Caco-2 (cell line): ENCODE measurements around the gene AMPH. TPM values are rescaled to one million over a fixed set of nuclear protein-coding genes. Genes with fewer than 3 reads are reported as not detected.
"Not testable (repeated sequence)": the region's sequence is repeated elsewhere in the genome, so short reads cannot be mapped to it uniquely, and the experiment has no call there.

Source experiments
- BruUV-seq: library from RNA; stranded (reverse); fragments of 400-500 nt; replicated peaks from 2 replicates; lab custom pipeline; 2021; lab: Mats Ljungman, UMichigan
- CTCF ChIA-PET: fragments of 300-600 bp; sonication (Branson Sonifier 250); formaldehyde crosslinking; loops from one replicate; lab custom pipeline; 2022; ENCODE audit warnings: antibody characterized with exemption; lab: Charles Lee
- POLR2A ChIA-PET: fragments of 300-600 bp; sonication (Branson Sonifier 250); formaldehyde crosslinking; loops from one replicate; lab custom pipeline; 2022; ENCODE audit warnings: antibody characterized with exemption; lab: Charles Lee
- DNase-seq, 2 experiments: peaks; one replicate each; pipeline versions ENCODE4 v3.0.0 to v3.0.0-alpha.2; 2020 to 2022
- H3K27me3 ChIP-seq: replicated peaks from 2 replicates; pipeline ENCODE4 v1.6.0; 2011; ENCODE audit warnings: low read length; ENCODE audit not compliant: control insufficient read depth, insufficient read depth
- H3K36me3 ChIP-seq: 2 replicates; pipeline ENCODE4 v1.5.1; 2011; ENCODE audit warnings: low read length; ENCODE audit not compliant: control insufficient read depth, insufficient read depth
- H3K4me1 ChIP-seq: fragments of 250-450 bp; sonication (Bioruptor Pico); 2 replicates; pipeline ENCODE4 v1.5.1; 2020; ENCODE audit warnings: mild to moderate bottlenecking
- H3K4me3 ChIP-seq: 2 replicates; pipeline ENCODE4 v1.5.1; 2011; ENCODE audit warnings: low read depth, mild to moderate bottlenecking, control low read depth, low read length
- H3K9me3 ChIP-seq: fragments of 250-450 bp; sonication (Bioruptor Pico); 2 replicates; pipeline ENCODE4 v1.5.1; 2020; ENCODE audit warnings: mild to moderate bottlenecking, moderate library complexity
- H3K27ac Mint-ChIP-seq: one replicate; pipeline ENCODE4 v1.8.0; 2022; ENCODE audit warnings: mixed read lengths; ENCODE audit not compliant: unreplicated experiment
- H3K27me3 Mint-ChIP-seq: one replicate; pipeline ENCODE4 v1.8.0; 2022; ENCODE audit warnings: mixed read lengths; ENCODE audit not compliant: insufficient read depth, unreplicated experiment
- H3K36me3 Mint-ChIP-seq: one replicate; pipeline ENCODE4 v1.8.0; 2022; ENCODE audit warnings: mild to moderate bottlenecking, mixed read lengths; ENCODE audit not compliant: insufficient read depth, unreplicated experiment
- H3K4me1 Mint-ChIP-seq: one replicate; pipeline ENCODE4 v1.8.0; 2022; ENCODE audit warnings: low read depth, mixed read lengths; ENCODE audit not compliant: unreplicated experiment
- H3K4me3 Mint-ChIP-seq: one replicate; pipeline ENCODE4 v1.8.0; 2022; ENCODE audit warnings: mild to moderate bottlenecking, moderate library complexity, mixed read lengths; ENCODE audit not compliant: unreplicated experiment
- H3K9me3 Mint-ChIP-seq: one replicate; pipeline ENCODE4 v1.8.0; 2022; ENCODE audit warnings: mixed read lengths; ENCODE audit not compliant: unreplicated experiment
- intact Hi-C: fragments of 100-400 bp; cut with micrococcal nuclease; formaldehyde crosslinking; loops from one replicate; pipeline ENCODE4 v1.10.0; 2022; ENCODE audit not compliant: unreplicated experiment
- total RNA-seq: library from RNA; stranded (reverse); gene quantifications from 2 replicates; pipeline ENCODE4 v1.2.3, GENCODE V29; 2022
- TF ChIP-seq, protein P1 (sequence below), 2 experiments: fragments of 200-600 bp in 1 of 2; IDR thresholded peaks; 1 replicate in 1 of 2; 2 replicates in 1 of 2; pipeline versions ENCODE4 v1.5.1 to v1.8.0; 2011 to 2022; ENCODE audit warnings: antibody characterized with exemption in 1 of 2, control low read depth in 1 of 2, inconsistent platforms in 1 of 2, low read depth in 1 of 2, low read length in 1 of 2, mild to moderate bottlenecking in 1 of 2, moderate library complexity in 1 of 2; ENCODE audit not compliant: insufficient read depth in 1 of 2, severe bottlenecking in 1 of 2, unreplicated experiment in 1 of 2

Gene AMPH
- total RNA-seq, 1 experiment from 2014 or later, result not detected

DNA sequence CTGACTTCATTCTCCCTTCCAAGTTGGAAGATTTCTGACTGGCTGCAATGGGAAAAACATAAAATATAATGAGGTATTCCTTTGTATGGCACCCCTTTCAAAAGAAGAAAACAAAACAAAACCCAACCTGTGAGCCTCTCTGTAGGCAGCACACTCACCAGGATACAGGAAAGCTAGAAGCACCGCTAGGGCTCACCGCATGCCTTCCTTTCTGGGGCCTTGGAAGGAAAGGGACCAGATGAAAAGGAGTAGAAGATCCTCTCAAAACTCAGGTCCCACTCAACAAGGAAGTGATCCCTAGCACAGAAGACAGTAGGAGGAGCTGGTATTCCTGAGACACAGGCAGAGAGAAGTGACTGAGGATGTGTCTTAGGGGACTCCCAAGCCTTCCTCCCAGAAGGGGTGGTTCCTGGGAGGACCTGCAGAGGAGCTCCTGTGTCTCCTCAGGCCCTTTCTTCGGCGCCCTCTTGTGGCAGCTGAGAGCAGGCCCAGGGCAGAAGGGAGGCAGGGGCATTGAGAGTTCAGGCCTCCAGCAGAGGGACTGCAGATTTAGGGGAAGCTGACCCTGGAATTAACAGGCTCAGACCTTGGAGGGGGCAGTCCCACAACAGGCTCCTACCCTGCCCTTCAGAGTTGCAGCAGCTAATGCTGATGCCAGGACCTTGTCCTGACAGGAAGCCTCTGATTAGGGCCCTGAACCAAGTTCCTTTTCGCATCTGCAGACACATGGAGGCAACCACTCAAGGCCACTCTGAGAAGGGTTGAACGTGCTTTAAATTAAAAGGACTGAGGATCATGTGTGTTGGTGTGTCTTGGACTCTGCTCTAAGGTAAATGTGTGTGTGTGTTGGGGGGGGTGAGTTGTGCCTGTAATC lies 285.6 kb downstream of the AMPH start:
- H3K36me3 ChIP-seq, H3K9me3 ChIP-seq, H3K36me3 Mint-ChIP-seq, POLR2A ChIA-PET, H3K27me3 ChIP-seq, BruUV-seq, H3K4me3 ChIP-seq, H3K27me3 Mint-ChIP-seq, H3K4me1 ChIP-seq, H3K27ac Mint-ChIP-seq, H3K4me3 Mint-ChIP-seq, H3K9me3 Mint-ChIP-seq, H3K4me1 Mint-ChIP-seq: not testable (repeated sequence)
- intact Hi-C loops, result loop anchor here (1.0 kb wide), 1 partner anchor 10 kb away; no protein-coding TSS in a partner anchor
- DNase-seq, result peak; percentile 75 to 78
- CTCF ChIA-PET, result interaction anchor here (0.6 to 2.4 kb wide), 9 partner anchors 8 to 168 kb away, joined by 3 to 17 read pairs (median 3); partner anchors contain the start of gene STARD3NL
- TF ChIP-seq, protein P1, sequence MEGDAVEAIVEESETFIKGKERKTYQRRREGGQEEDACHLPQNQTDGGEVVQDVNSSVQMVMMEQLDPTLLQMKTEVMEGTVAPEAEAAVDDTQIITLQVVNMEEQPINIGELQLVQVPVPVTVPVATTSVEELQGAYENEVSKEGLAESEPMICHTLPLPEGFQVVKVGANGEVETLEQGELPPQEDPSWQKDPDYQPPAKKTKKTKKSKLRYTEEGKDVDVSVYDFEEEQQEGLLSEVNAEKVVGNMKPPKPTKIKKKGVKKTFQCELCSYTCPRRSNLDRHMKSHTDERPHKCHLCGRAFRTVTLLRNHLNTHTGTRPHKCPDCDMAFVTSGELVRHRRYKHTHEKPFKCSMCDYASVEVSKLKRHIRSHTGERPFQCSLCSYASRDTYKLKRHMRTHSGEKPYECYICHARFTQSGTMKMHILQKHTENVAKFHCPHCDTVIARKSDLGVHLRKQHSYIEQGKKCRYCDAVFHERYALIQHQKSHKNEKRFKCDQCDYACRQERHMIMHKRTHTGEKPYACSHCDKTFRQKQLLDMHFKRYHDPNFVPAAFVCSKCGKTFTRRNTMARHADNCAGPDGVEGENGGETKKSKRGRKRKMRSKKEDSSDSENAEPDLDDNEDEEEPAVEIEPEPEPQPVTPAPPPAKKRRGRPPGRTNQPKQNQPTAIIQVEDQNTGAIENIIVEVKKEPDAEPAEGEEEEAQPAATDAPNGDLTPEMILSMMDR (IDR thresholded peaks at IDR 0.05; ENCODE audit: insufficient read depth in 1 of 2, low read depth in 1 of 2, low read length in 1 of 2, severe bottlenecking in 1 of 2, unreplicated experiment in 1 of 2), result peak; percentile 41 to 44

DNA sequence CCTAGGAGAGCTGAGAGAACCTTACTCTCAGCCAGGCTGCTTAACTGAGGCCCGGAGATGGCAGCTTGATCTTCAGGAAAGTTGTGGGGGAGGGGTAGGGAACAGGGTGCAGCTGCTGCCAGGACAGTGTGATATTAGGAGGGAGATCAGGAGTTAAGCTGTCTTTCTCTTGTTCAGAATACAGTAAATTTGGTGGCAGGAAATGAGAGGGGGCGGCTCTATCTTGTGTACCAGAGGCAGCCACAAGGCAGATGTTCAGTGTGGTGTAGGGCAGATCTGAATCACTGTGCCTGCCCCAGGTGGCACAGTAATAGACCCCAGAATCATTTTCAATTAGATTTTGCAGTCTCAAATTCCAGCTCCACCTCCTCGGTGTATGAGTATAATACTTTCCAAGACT lies 286.4 kb downstream of the AMPH start:
- H3K4me1 ChIP-seq, H3K36me3 ChIP-seq, H3K27me3 ChIP-seq, H3K9me3 Mint-ChIP-seq, H3K4me3 ChIP-seq, H3K27ac Mint-ChIP-seq, H3K36me3 Mint-ChIP-seq, POLR2A ChIA-PET, H3K9me3 ChIP-seq, H3K4me3 Mint-ChIP-seq, DNase-seq, BruUV-seq, H3K27me3 Mint-ChIP-seq, H3K4me1 Mint-ChIP-seq: not testable (repeated sequence)
- intact Hi-C loops, result loop anchor here (1.0 kb wide), 1 partner anchor 9 kb away; no protein-coding TSS in a partner anchor
- CTCF ChIA-PET, result interaction anchor here (1.1 to 2.4 kb wide), 2 partner anchors 9 to 19 kb away, joined by 5 to 17 read pairs; no protein-coding TSS in a partner anchor

DNA sequence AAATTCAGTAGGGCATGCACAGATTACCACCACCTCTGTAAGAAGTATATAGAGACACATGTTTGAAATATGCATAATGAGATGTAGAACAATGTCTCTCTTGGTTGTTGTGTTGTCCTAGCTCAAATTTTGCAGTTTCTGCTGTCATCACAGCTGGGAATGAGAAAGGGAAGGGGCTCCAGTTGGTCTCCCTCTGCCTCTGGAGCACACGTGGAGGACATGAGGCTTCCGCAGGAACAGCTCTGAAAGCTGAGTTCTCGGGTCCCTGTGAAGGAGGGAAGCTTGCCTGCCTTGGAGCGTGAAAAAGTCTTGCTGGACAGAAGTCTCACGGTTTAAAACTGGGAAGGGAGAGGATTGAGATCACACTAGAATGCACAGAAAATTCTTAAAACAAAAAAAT lies 289.0 kb downstream of the AMPH start:
- H3K9me3 Mint-ChIP-seq, H3K36me3 ChIP-seq, H3K4me1 Mint-ChIP-seq, H3K27me3 ChIP-seq, H3K27ac Mint-ChIP-seq, H3K4me1 ChIP-seq, POLR2A ChIA-PET, H3K4me3 Mint-ChIP-seq, H3K4me3 ChIP-seq, intact Hi-C loops, BruUV-seq, H3K36me3 Mint-ChIP-seq, H3K27me3 Mint-ChIP-seq, CTCF ChIA-PET, DNase-seq, H3K9me3 ChIP-seq: not testable (repeated sequence)

DNA sequence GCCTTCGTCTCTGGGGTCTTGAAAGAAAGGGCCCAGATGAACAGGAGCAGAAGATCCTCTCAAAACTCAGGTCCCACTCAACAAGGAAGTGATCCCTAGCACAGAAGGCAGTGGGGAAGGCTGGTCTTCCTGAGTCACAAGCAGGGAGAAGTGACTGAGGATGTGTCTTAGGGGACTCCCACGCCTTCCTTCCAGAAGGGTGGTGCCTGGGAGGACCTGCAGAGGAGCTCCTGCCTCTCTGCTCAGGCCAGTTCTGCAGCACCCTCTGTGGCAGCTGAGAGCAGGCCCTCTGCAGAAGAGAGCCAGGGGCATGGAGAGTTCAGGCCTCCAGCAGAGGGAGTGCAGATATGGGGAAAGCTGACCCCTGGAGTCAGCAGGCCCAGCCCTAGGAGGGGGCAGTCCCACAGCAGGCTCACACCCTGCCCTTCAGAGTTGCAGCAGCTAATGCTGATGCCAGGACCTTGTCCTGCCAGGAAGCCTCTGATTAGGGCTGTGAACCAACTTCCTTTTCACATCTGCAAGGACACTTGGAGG lies 289.9 kb downstream of the AMPH start:
- H3K27me3 Mint-ChIP-seq, H3K36me3 Mint-ChIP-seq, H3K9me3 ChIP-seq, BruUV-seq, H3K9me3 Mint-ChIP-seq, H3K4me1 Mint-ChIP-seq, H3K36me3 ChIP-seq, H3K27me3 ChIP-seq, H3K27ac Mint-ChIP-seq, H3K4me1 ChIP-seq, intact Hi-C loops, H3K4me3 Mint-ChIP-seq, H3K4me3 ChIP-seq: not testable (repeated sequence)
- peak; percentile 68 to 70 for DNase-seq
- ChIA-PET CTCF (interaction anchor here (0.5 to 1.0 kb wide), 5 partner anchors 13 to 1337 kb away, joined by 3 to 7 read pairs (median 3); partner anchors contain the start of gene STARD3NL), POLR2A (interaction anchor here (0.5 kb wide), 1 partner anchor 163 kb away, joined by 5 read pairs; the partner anchor contains the start of gene STARD3NL)
- TF ChIP-seq, protein P1 (IDR thresholded peaks at IDR 0.05; ENCODE audit: insufficient read depth in 1 of 2, low read depth in 1 of 2, low read length in 1 of 2, severe bottlenecking in 1 of 2, unreplicated experiment in 1 of 2), result peak; percentile 32 to 56
